SK-N-MC (cell line): ENCODE measurements around the gene SARNP.
A peak's percentile ranks its signal among the peaks of the same experiment; 100 is the strongest.

Experiments
- DNase-seq: peaks from one replicate; pipeline ENCODE4 v3.0.0-alpha.2; 2011; ENCODE audit warnings: low read depth, low spot score
- H3K27ac ChIP-seq: fragments of 200-600 bp; sonication (generic); 2 replicates; pipeline ENCODE4 v1.5.1; 2016; ENCODE audit warnings: mixed run types
- H3K36me3 ChIP-seq: fragments of 200-600 bp; sonication (generic); 2 replicates; pipeline ENCODE4 v1.6.1; 2017; ENCODE audit warnings: antibody characterized with exemption, low read length, mixed read lengths; ENCODE audit not compliant: insufficient read depth
- H3K4me3 ChIP-seq: fragments of 200-600 bp; sonication (generic); 2 replicates; pipeline ENCODE4 v1.5.1; 2016
- H3K9ac ChIP-seq: fragments of 200-600 bp; sonication (generic); 2 replicates; pipeline ENCODE4 v1.8.0; 2017; ENCODE audit warnings: mixed run types, mixed read lengths; ENCODE audit not compliant: insufficient read length
- H3K9me3 ChIP-seq: fragments of 200-600 bp; sonication (generic); 2 replicates; pipeline ENCODE4 v1.6.1; 2017; ENCODE audit warnings: low read depth, mild to moderate bottlenecking, antibody characterized with exemption, low read length, moderate library complexity, mixed read lengths
- EZH2 ChIP-seq: fragments of 200-600 bp; sonication (generic); IDR thresholded peaks from one replicate; pipeline ENCODE4 v1.6.1; 2017; ENCODE audit warnings: antibody characterized with exemption
- FOXP2 ChIP-seq: optimal IDR thresholded peaks from 2 replicates; pipeline ENCODE3; 2011; ENCODE audit warnings: mild to moderate bottlenecking, moderate library complexity; ENCODE audit not compliant: insufficient read depth; ENCODE audit errors: extremely low read length, control extremely low read depth
- POLR2AphosphoS5 ChIP-seq: IDR thresholded peaks from 2 replicates; pipeline ENCODE4 v1.6.1; 2012; ENCODE audit warnings: mild to moderate bottlenecking, low read depth, low read length, borderline replicate concordance

SARNP gene

GRCh38 chr12:55718624-55719275, 98.8 kb downstream of the SARNP start:
- Histone ChIP-seq H3K9ac (no peak overlapping the region), H3K27ac (peak overlapping the region; percentile 45; the same call in 1 of the 2 replicates), H3K4me3 (peak overlapping the region; percentile 30), H3K36me3 (peaks cover under 1% of the 10 kb centered on the region; the same call in 1 of the 2 replicates), H3K9me3 (no peaks in the 10 kb centered on the region)
- TF ChIP-seq EZH2 (no peak), POLR2AphosphoS5 (no peak), FOXP2 (no peak)
- DNase-seq, result no peak

- TF ChIP-seq POLR2AphosphoS5 (no peak), FOXP2 (no peak), EZH2 (no peak)
- DNase-seq, result no peak
- Histone ChIP-seq H3K9me3 (no peaks in the 10 kb centered on the region), H3K27ac (peak overlapping the region; percentile 45; the same call in 1 of the 2 replicates), H3K4me3 (peak overlapping the region; percentile 30; the same call in 1 of the 2 replicates), H3K36me3 (no peaks in the 10 kb centered on the region), H3K9ac (no peak overlapping the region)
Observed at GRCh38 chr12:55718015-55718414, 99.5 kb downstream of the SARNP start.

GRCh38 chr12:55717011-55718007, 100.2 kb downstream of the SARNP start:
- DNase-seq, result no peak
- Histone ChIP-seq H3K4me3 (peak overlapping the region; percentile 93), H3K36me3 (no peaks in the 10 kb centered on the region), H3K27ac (0 out of 2 replicates have a peak overlapping the region, but pooled peaks have one; percentile 95), H3K9ac (peak overlapping the region; percentile 88), H3K9me3 (no peaks in the 10 kb centered on the region)
- TF ChIP-seq FOXP2, result no peak
- TF ChIP-seq EZH2, result no peak
- TF ChIP-seq POLR2AphosphoS5, result no peak

- Histone ChIP-seq H3K9ac (peak overlapping the region; percentile 88), H3K4me3 (peak overlapping the region; percentile 93), H3K36me3 (no peaks in the 10 kb centered on the region), H3K27ac (peak overlapping the region; percentile 95), H3K9me3 (no peaks in the 10 kb centered on the region)
- TF ChIP-seq FOXP2, result no peak
- TF ChIP-seq POLR2AphosphoS5, result no peak
- no peak for TF ChIP-seq EZH2
- DNase-seq, result no peak
Observed at GRCh38 chr12:55716582-55716957, 101.0 kb downstream of the SARNP start.

GRCh38 chr12:55715833-55716581, 101.5 kb downstream of the SARNP start, which contains the start of gene BLOC1S1:
Gene BLOC1S1 (plus strand): TSS chr12:55716046. CDS start chr12:55716052, 6 bp downstream.
- DNase-seq, result peak; percentile 48
- Histone ChIP-seq H3K27ac (peak within 1 kb of the TSS; percentile 95), H3K9ac (peak within 1 kb of the TSS; percentile 88), H3K9me3 (no peaks in the 10 kb centered on the region), H3K36me3 (no peaks in the 10 kb centered on the region), H3K4me3 (peak within 1 kb of the TSS; percentile 93)
- TF ChIP-seq POLR2AphosphoS5 (peak; percentile 73), FOXP2 (no peak), EZH2 (no peak)

GRCh38 chr12:55715169-55715764, 102.3 kb downstream of the SARNP start:
- peak overlapping the region; percentile 88 for H3K9ac ChIP-seq
- DNase-seq, result no peak
- peak overlapping the region; percentile 95; the same call in 1 of the 2 replicates for H3K27ac ChIP-seq
- TF ChIP-seq EZH2 (no peak), POLR2AphosphoS5 (no peak), FOXP2 (no peak)
- H3K36me3 ChIP-seq, result no peaks in the 10 kb centered on the region
- peak overlapping the region; percentile 93 for H3K4me3 ChIP-seq
- no peaks in the 10 kb centered on the region for H3K9me3 ChIP-seq

GRCh38 chr12:55713721-55714120, 103.8 kb downstream of the SARNP start:
- H3K27ac ChIP-seq, result no peak overlapping the region
- DNase-seq, result no peak
- no peak overlapping the region for H3K4me3 ChIP-seq
- H3K9ac ChIP-seq, result no peak overlapping the region
- H3K9me3 ChIP-seq, result no peaks in the 10 kb centered on the region
- TF ChIP-seq POLR2AphosphoS5 (no peak), FOXP2 (no peak), EZH2 (no peak)
- no peaks in the 10 kb centered on the region for H3K36me3 ChIP-seq
